IgD-negative memory B cell (primary cell): Measurements from ENCODE around the gene ZBTB12. TPM values are rescaled to one million over a fixed set of nuclear protein-coding genes. Genes with fewer than 3 reads are reported as not detected.
A peak's percentile ranks its signal among the peaks of the same experiment; 100 is the strongest.

Source experiments
- H3K27ac Mint-ChIP-seq, 3 donors: one replicate each; pipeline ENCODE4 v1.8.0; 2020 to 2022; ENCODE audit warnings: mild to moderate bottlenecking in 3 of 3, mixed read lengths in 3 of 3, moderate library complexity in 1 of 3
- H3K27me3 Mint-ChIP-seq: one replicate; pipeline ENCODE4 v1.8.0; 2021; ENCODE audit warnings: mixed read lengths
- H3K36me3 Mint-ChIP-seq: one replicate; pipeline ENCODE4 v1.8.0; 2020; ENCODE audit warnings: mild to moderate bottlenecking, mixed read lengths
- H3K4me1 Mint-ChIP-seq, 3 donors: one replicate each; pipeline ENCODE4 v1.8.0; 2020 to 2022; ENCODE audit warnings: mixed read lengths in 3 of 3, mild to moderate bottlenecking in 1 of 3
- H3K4me3 Mint-ChIP-seq, 4 donors: one replicate each; pipeline ENCODE4 v1.8.0; 2020 to 2022; ENCODE audit warnings: mild to moderate bottlenecking in 4 of 4, mixed read lengths in 4 of 4, moderate library complexity in 3 of 4
- H3K9me3 Mint-ChIP-seq, 3 donors: one replicate each; pipeline ENCODE4 v1.8.0; 2020 to 2021; ENCODE audit warnings: mixed read lengths in 3 of 3, mild to moderate bottlenecking in 1 of 3
- polyA plus RNA-seq: library from polyadenylated mRNA; unstranded; fragments of 300-500 nt; fragmentation: Illumina TruSeq; gene quantifications from one replicate; pipeline ENCODE4 v1.2.3, GENCODE V29; 2021

ZBTB12 gene
- polyA plus RNA-seq, result not detected

GRCh38 chr6:31901953-31902643 lies at the start of gene ZBTB12:
Gene ZBTB12 (minus strand): TSS chr6:31902086. CDS start chr6:31901305, 781 bp downstream.
- Mint-ChIP-seq H3K27ac (peak within 1 kb of the TSS; percentile 43 to 92 (median 63)), H3K4me1 (peaks cover 13 to 22% (median 18%) of the 10 kb centered on the region in 3 donors), H3K9me3 (no peaks in the 10 kb centered on the region), H3K36me3 (no peaks in the 10 kb centered on the region), H3K4me3 (peak within 1 kb of the TSS; percentile 77 to 96 (median 90)), H3K27me3 (peaks cover 3% of the 10 kb centered on the region)

GRCh38 chr6:31949926-31950548 lies 48.2 kb upstream of the ZBTB12 start:
- Mint-ChIP-seq H3K9me3 (no peaks in the 10 kb centered on the region), H3K4me1 (no peaks in the 10 kb centered on the region), H3K4me3 (no peak overlapping the region), H3K27ac (no peak overlapping the region), H3K36me3 (peaks cover 2% of the 10 kb centered on the region), H3K27me3 (peaks cover 5% of the 10 kb centered on the region)

GRCh38 chr6:31948753-31949413 lies 47.0 kb upstream of the ZBTB12 start:
- Mint-ChIP-seq H3K27me3 (peaks cover 15% of the 10 kb centered on the region), H3K36me3 (no peaks in the 10 kb centered on the region), H3K27ac (peak overlapping the region in 2 of 3 donors; percentile 14 to 75), H3K4me1 (no peaks in the 10 kb centered on the region), H3K9me3 (no peaks in the 10 kb centered on the region), H3K4me3 (no peak overlapping the region)

- Mint-ChIP-seq H3K27me3 (peaks cover 17% of the 10 kb centered on the region), H3K4me3 (no peak overlapping the region), H3K9me3 (no peaks in the 10 kb centered on the region), H3K36me3 (no peaks in the 10 kb centered on the region), H3K4me1 (no peaks in the 10 kb centered on the region), H3K27ac (no peak overlapping the region)
Measured at GRCh38 chr6:31948306-31948705, 46.4 kb upstream of the ZBTB12 start.

- H3K36me3 Mint-ChIP-seq, result no peaks in the 10 kb centered on the region
- H3K9me3 Mint-ChIP-seq, result no peaks in the 10 kb centered on the region
- H3K4me1 Mint-ChIP-seq, result no peaks in the 10 kb centered on the region
- no peak overlapping the region for H3K27ac Mint-ChIP-seq
- peaks cover 17% of the 10 kb centered on the region for H3K27me3 Mint-ChIP-seq
- no peak overlapping the region for H3K4me3 Mint-ChIP-seq
Measured at GRCh38 chr6:31947864-31948263, 46.0 kb upstream of the ZBTB12 start.

- Mint-ChIP-seq H3K36me3 (no peaks in the 10 kb centered on the region), H3K27ac (no peak overlapping the region), H3K27me3 (peaks cover 24% of the 10 kb centered on the region), H3K9me3 (no peaks in the 10 kb centered on the region), H3K4me3 (no peak overlapping the region), H3K4me1 (no peaks in the 10 kb centered on the region)
Measured at GRCh38 chr6:31947070-31947675, 45.3 kb upstream of the ZBTB12 start.

GRCh38 chr6:31946370-31946885 lies 44.5 kb upstream of the ZBTB12 start:
- Mint-ChIP-seq H3K4me1 (no peaks in the 10 kb centered on the region), H3K4me3 (no peak overlapping the region), H3K9me3 (no peaks in the 10 kb centered on the region), H3K27ac (no peak overlapping the region), H3K36me3 (no peaks in the 10 kb centered on the region), H3K27me3 (peaks cover 26% of the 10 kb centered on the region)

GRCh38 chr6:31945507-31946369 lies 43.9 kb upstream of the ZBTB12 start, which contains the start of gene CFB:
Gene CFB (plus strand): TSS chr6:31946095. CDS start chr6:31946222, 127 bp downstream.
- Mint-ChIP-seq H3K27me3 (peaks cover 26% of the 10 kb centered on the region), H3K4me3 (no peak within 1 kb of the TSS), H3K36me3 (no peaks in the 10 kb centered on the region), H3K9me3 (no peaks in the 10 kb centered on the region), H3K4me1 (no peaks in the 10 kb centered on the region), H3K27ac (peak within 1 kb of the TSS in 1 of 3 donors; percentile 5)

GRCh38 chr6:31945154-31945506 lies 43.2 kb upstream of the ZBTB12 start:
- Mint-ChIP-seq H3K4me1 (no peaks in the 10 kb centered on the region), H3K27me3 (peaks cover 26% of the 10 kb centered on the region), H3K36me3 (no peaks in the 10 kb centered on the region), H3K4me3 (no peak overlapping the region), H3K27ac (peak overlapping the region in 1 of 3 donors; percentile 5), H3K9me3 (no peaks in the 10 kb centered on the region)

- Mint-ChIP-seq H3K4me1 (no peaks in the 10 kb centered on the region), H3K27ac (no peak overlapping the region), H3K27me3 (peaks cover 26% of the 10 kb centered on the region), H3K9me3 (no peaks in the 10 kb centered on the region), H3K4me3 (no peak overlapping the region), H3K36me3 (no peaks in the 10 kb centered on the region)
Measured at GRCh38 chr6:31943742-31944141, 41.9 kb upstream of the ZBTB12 start.

- Mint-ChIP-seq H3K27ac (no peak overlapping the region), H3K9me3 (no peaks in the 10 kb centered on the region), H3K27me3 (peaks cover 23% of the 10 kb centered on the region), H3K4me1 (no peaks in the 10 kb centered on the region), H3K36me3 (no peaks in the 10 kb centered on the region), H3K4me3 (no peak overlapping the region)
Measured at GRCh38 chr6:31940256-31940664, 38.4 kb upstream of the ZBTB12 start.

- Mint-ChIP-seq H3K4me1 (no peaks in the 10 kb centered on the region), H3K36me3 (no peaks in the 10 kb centered on the region), H3K4me3 (no peak overlapping the region), H3K27ac (no peak overlapping the region), H3K9me3 (no peaks in the 10 kb centered on the region), H3K27me3 (peaks cover 4% of the 10 kb centered on the region)
Measured at GRCh38 chr6:31935823-31936222, 33.9 kb upstream of the ZBTB12 start.

GRCh38 chr6:31935021-31935420 lies 33.1 kb upstream of the ZBTB12 start:
- Mint-ChIP-seq H3K9me3 (no peaks in the 10 kb centered on the region), H3K27me3 (peaks cover 4% of the 10 kb centered on the region), H3K36me3 (no peaks in the 10 kb centered on the region), H3K4me1 (no peaks in the 10 kb centered on the region), H3K27ac (no peak overlapping the region), H3K4me3 (no peak overlapping the region)

GRCh38 chr6:31933537-31933936 lies 31.7 kb upstream of the ZBTB12 start:
- Mint-ChIP-seq H3K27ac (no peak overlapping the region), H3K4me1 (no peaks in the 10 kb centered on the region), H3K27me3 (peaks cover 4% of the 10 kb centered on the region), H3K36me3 (no peaks in the 10 kb centered on the region), H3K9me3 (no peaks in the 10 kb centered on the region), H3K4me3 (no peak overlapping the region)
